ENCODE measurements around the gene STARD4. TPM values are rescaled to one million over a fixed set of nuclear protein-coding genes. Genes with fewer than 3 reads are reported as not detected.

STARD4 gene
- total RNA-seq, 4 donors from 2014 or later, result 0.34 to 3.2 (median 2.9) TPM

- WGBS, 2 donors, result 67 to 86% methylated on average over 1 of the region's 1 CpG
- DNase-seq (ENCODE audit: low spot score in 2 of 2), result no peak
- intact Hi-C loops (cut with DNase I; ENCODE audit: low total_unique reads), result no loop called here
- TF ChIP-seq CTCF (IDR thresholded peaks at IDR 0.05), result no peak
- TF ChIP-seq POLR2A (IDR thresholded peaks at IDR 0.05), result no peak
- H3K4me3 ChIP-seq (ENCODE audit: low read depth, poor library complexity, severe bottlenecking), result no peak overlapping the region
These were observed 23.7 kb upstream of the STARD4 start for GRCh38 chr5:111535879-111536549.

GRCh38 chr5:111532886-111533582 is 20.7 kb upstream of the STARD4 start:
- no peak overlapping the region for H3K4me3 ChIP-seq (ENCODE audit: low read depth, poor library complexity, severe bottlenecking)
- WGBS, 2 donors, result 62 to 65% methylated on average over 5 of the region's 5 CpGs
- TF ChIP-seq CTCF (IDR thresholded peaks at IDR 0.05) (no peak), POLR2A (IDR thresholded peaks at IDR 0.05) (no peak)
- no peak for DNase-seq (ENCODE audit: low spot score in 2 of 2)
- intact Hi-C loops (cut with DNase I; ENCODE audit: low total_unique reads), result no loop called here

- intact Hi-C loops (cut with DNase I; ENCODE audit: low total_unique reads), result no loop called here
- WGBS, 2 donors, result 23 to 31% methylated on average over 10 of the region's 10 CpGs
- peak; percentile 76 to 92 for DNase-seq (ENCODE audit: low spot score in 2 of 2)
- no peak overlapping the region for H3K4me3 ChIP-seq (ENCODE audit: low read depth, poor library complexity, severe bottlenecking)
- no peak for TF ChIP-seq POLR2A (IDR thresholded peaks at IDR 0.05)
- TF ChIP-seq CTCF (IDR thresholded peaks at IDR 0.05), result no peak
These were observed 18.0 kb upstream of the STARD4 start for GRCh38 chr5:111530298-111530740.

- WGBS, 2 donors, result 89 to 96% methylated on average over 3 of the region's 3 CpGs
- intact Hi-C loops (cut with DNase I; ENCODE audit: low total_unique reads), result no loop called here
- no peak overlapping the region for H3K4me3 ChIP-seq (ENCODE audit: low read depth, poor library complexity, severe bottlenecking)
- DNase-seq (ENCODE audit: low spot score in 2 of 2), result no peak
- TF ChIP-seq CTCF (IDR thresholded peaks at IDR 0.05) (no peak), POLR2A (IDR thresholded peaks at IDR 0.05) (no peak)
These were observed 15.7 kb upstream of the STARD4 start for GRCh38 chr5:111528056-111528455.

GRCh38 chr5:111520908-111521307 is 8.6 kb upstream of the STARD4 start:
- no peak for TF ChIP-seq CTCF (IDR thresholded peaks at IDR 0.05)
- TF ChIP-seq POLR2A (IDR thresholded peaks at IDR 0.05), result no peak
- intact Hi-C loops (cut with DNase I; ENCODE audit: low total_unique reads), result no loop called here
- WGBS, 2 donors, result 78 to 85% methylated on average over 3 of the region's 3 CpGs
- H3K4me3 ChIP-seq (ENCODE audit: low read depth, poor library complexity, severe bottlenecking), result no peak overlapping the region
- no peak for DNase-seq (ENCODE audit: low spot score in 2 of 2)

All from lower leg skin (tissue), 4 donors.